Endodermal cell (in vitro differentiated cells): ENCODE measurements around the gene SYT6. TPM values are rescaled to one million over a fixed set of nuclear protein-coding genes. Genes with fewer than 3 reads are reported as not detected.
A peak's percentile ranks its signal among the peaks of the same experiment; 100 is the strongest.

Experiments
- DNase-seq: peaks from one replicate; pipeline ENCODE4 v3.0.0-alpha.2; 2017
- H3K27ac ChIP-seq: 2 replicates; pipeline ENCODE4 v1.5.1; 2013; ENCODE audit warnings: mild to moderate bottlenecking, low read depth, low read length, moderate library complexity
- H3K27me3 ChIP-seq: 2 replicates; pipeline ENCODE4 v1.6.1; 2013; ENCODE audit warnings: mild to moderate bottlenecking, low read length, moderate library complexity; ENCODE audit not compliant: insufficient read depth, control insufficient read depth, poor library complexity, severe bottlenecking
- H3K36me3 ChIP-seq: 2 replicates; pipeline ENCODE4 v1.7.0; 2013; ENCODE audit warnings: mild to moderate bottlenecking, low read length, moderate library complexity; ENCODE audit not compliant: control insufficient read depth, insufficient read depth
- H3K4me1 ChIP-seq: one replicate; pipeline ENCODE4 v1.7.0; 2013; ENCODE audit warnings: low read length; ENCODE audit not compliant: control insufficient read depth, insufficient read depth
- H3K4me3 ChIP-seq: 2 replicates; pipeline ENCODE4 v1.5.1; 2013; ENCODE audit warnings: mild to moderate bottlenecking, low read length, moderate library complexity
- H3K9ac ChIP-seq: 2 replicates; pipeline ENCODE4 v1.6.1; 2013; ENCODE audit warnings: mild to moderate bottlenecking, low read length, moderate library complexity; ENCODE audit not compliant: poor library complexity, severe bottlenecking; ENCODE audit errors: extremely low read depth
- H3K9me3 ChIP-seq: 2 replicates; pipeline ENCODE4 v1.6.1; 2013; ENCODE audit warnings: mild to moderate bottlenecking, low read length, moderate library complexity; ENCODE audit not compliant: control insufficient read depth
- H3K27ac Mint-ChIP-seq: 2 replicates; pipeline ENCODE4 v1.8.0; 2020; ENCODE audit warnings: mixed read lengths
- H3K27me3 Mint-ChIP-seq: 2 replicates; pipeline ENCODE4 v1.8.0; 2021; ENCODE audit warnings: mild to moderate bottlenecking, mixed read lengths; ENCODE audit not compliant: insufficient read depth
- H3K36me3 Mint-ChIP-seq: 2 replicates; pipeline ENCODE4 v1.8.0; 2020; ENCODE audit warnings: low read depth, mixed read lengths
- H3K4me1 Mint-ChIP-seq: 2 replicates; pipeline ENCODE4 v1.8.0; 2020; ENCODE audit warnings: mixed read lengths
- H3K4me3 Mint-ChIP-seq: 2 replicates; pipeline ENCODE4 v1.8.0; 2020; ENCODE audit warnings: mild to moderate bottlenecking, moderate library complexity, mixed read lengths
- H3K9me3 Mint-ChIP-seq: 2 replicates; pipeline ENCODE4 v1.8.0; 2020; ENCODE audit warnings: mild to moderate bottlenecking, mixed read lengths
- CTCF ChIP-seq: fragments of 200-600 bp; sonication (generic); conservative IDR thresholded peaks from 2 replicates; pipeline ENCODE4 v1.5.0; 2021; ENCODE audit warnings: antibody characterized with exemption, mild to moderate bottlenecking
- WGBS, 2 experiments: methylation state at CpG; one replicate each; pipeline versions ENCODE4 v1.1.5 to v1.1.7; 2013; ENCODE audit warnings: missing lambda C conversion rate in 2 of 2, mixed read lengths in 1 of 2; ENCODE audit not compliant: insufficient coverage in 1 of 2, insufficient read length in 1 of 2; 5-methylcytosine and 5-hydroxymethylcytosine counted together
- total RNA-seq, 2 donors: library from RNA; stranded (reverse); fragmentation: NEBNext Ultra II Directional in 1 of 2; extraction: Animal tissue kit (Norgen Biotek cat#: 25700) in 1 of 2; gene quantifications; 2 replicates in 1 of 2; 3 replicates in 1 of 2; pipeline ENCODE4 v1.2.1, GENCODE V29; 2021

The SYT6 gene
- total RNA-seq, 2 donors from 2014 or later, result 1.3 to 4.4 TPM

- H3K4me3 Mint-ChIP-seq, result no peak overlapping the region
- Histone ChIP-seq H3K27me3 (peaks cover 94% of the 10 kb centered on the region), H3K4me3 (no peak overlapping the region), H3K9ac (no peak overlapping the region), H3K36me3 (no peaks in the 10 kb centered on the region), H3K27ac (no peak overlapping the region), H3K4me1 (peaks cover 9% of the 10 kb centered on the region), H3K9me3 (no peaks in the 10 kb centered on the region)
- no peak for TF ChIP-seq CTCF
- 24 to 29% methylated on average over 16 to 19 of the region's 19 CpGs for WGBS, 2 experiments
- no peaks in the 10 kb centered on the region for H3K9me3 Mint-ChIP-seq
- peak; percentile 92 for DNase-seq
- peaks cover 26% of the 10 kb centered on the region for H3K4me1 Mint-ChIP-seq
- H3K27me3 Mint-ChIP-seq, result peaks cover 92% of the 10 kb centered on the region
- no peak overlapping the region for H3K27ac Mint-ChIP-seq
- no peaks in the 10 kb centered on the region for H3K36me3 Mint-ChIP-seq
These were observed 1.3 kb upstream of the SYT6 start for GRCh38 chr1:114154963-114155322.

- Mint-ChIP-seq H3K27me3 (peaks cover 92% of the 10 kb centered on the region), H3K4me1 (peaks cover 20% of the 10 kb centered on the region), H3K27ac (no peak overlapping the region), H3K4me3 (peak overlapping the region; percentile 65), H3K9me3 (no peaks in the 10 kb centered on the region), H3K36me3 (no peaks in the 10 kb centered on the region)
- H3K36me3 ChIP-seq, result no peaks in the 10 kb centered on the region
- H3K4me1 ChIP-seq, result peaks cover 9% of the 10 kb centered on the region
- TF ChIP-seq CTCF, result no peak
- H3K27me3 ChIP-seq, result peaks cover 98% of the 10 kb centered on the region
- no peak overlapping the region for H3K4me3 ChIP-seq
- no peaks in the 10 kb centered on the region for H3K9me3 ChIP-seq
- H3K27ac ChIP-seq, result no peak overlapping the region
- H3K9ac ChIP-seq, result no peak overlapping the region
- DNase-seq, result peak; percentile 87
- 7 to 11% methylated on average over 24 to 41 of the region's 41 CpGs for WGBS, 2 experiments
These were observed 685 bp upstream of the SYT6 start for GRCh38 chr1:114154146-114154962.

- DNase-seq, result peak; percentile 82
- peaks cover 99% of the 10 kb centered on the region for H3K27me3 ChIP-seq
- H3K27ac Mint-ChIP-seq, result no peak overlapping the region
- no peak overlapping the region for H3K9ac ChIP-seq
- H3K9me3 Mint-ChIP-seq, result no peaks in the 10 kb centered on the region
- H3K27ac ChIP-seq, result no peak overlapping the region
- H3K36me3 ChIP-seq, result no peaks in the 10 kb centered on the region
- 0 to 1% methylated on average over 19 to 80 of the region's 89 CpGs for WGBS, 2 experiments
- peak overlapping the region; percentile 65 for H3K4me3 ChIP-seq
- peaks cover 22% of the 10 kb centered on the region for H3K4me1 Mint-ChIP-seq
- peak; percentile 45 for TF ChIP-seq CTCF
- H3K36me3 Mint-ChIP-seq, result no peaks in the 10 kb centered on the region
- H3K4me1 ChIP-seq, result peaks cover 4% of the 10 kb centered on the region
- peaks cover 95% of the 10 kb centered on the region for H3K27me3 Mint-ChIP-seq
- H3K9me3 ChIP-seq, result no peaks in the 10 kb centered on the region
- peak overlapping the region; percentile 65 for H3K4me3 Mint-ChIP-seq
These were observed 985 bp downstream of the SYT6 start for GRCh38 chr1:114152508-114153260.
